ENCODE data around the gene STAG3. TPM values are rescaled to one million over a fixed set of nuclear protein-coding genes. Genes with fewer than 3 reads are reported as not detected.
A peak's percentile ranks its signal among the peaks of the same experiment; 100 is the strongest.
"Not testable (repeated sequence)": the region's sequence is repeated elsewhere in the genome, so short reads cannot be mapped to it uniquely, and the experiment has no call there.

STAG3 gene
- total RNA-seq = 0.90 TPM
- polyA plus RNA-seq = 0.61 TPM

- H3K27ac ChIP-seq (ENCODE audit: low read depth) = no peak within 1 kb of the TSS
- peak within 1 kb of the TSS; percentile 15 for H3K4me3 ChIP-seq (ENCODE audit: low read depth, low read length)
- 2% methylated on average over 78 of the region's 78 CpGs for WGBS
- no peaks in the 10 kb centered on the region for H3K4me1 ChIP-seq (ENCODE audit: insufficient read depth)
- no peaks in the 10 kb centered on the region for H3K36me3 ChIP-seq (ENCODE audit: insufficient read depth)
- peak; percentile 90 for DNase-seq (ENCODE audit: extremely low spot score)
Observed at GRCh38 chr7:100177045-100178001, at the start of gene STAG3, which contains the start of gene GPC2. STAG3 (plus strand) TSS chr7:100177918; CDS start chr7:100180557, 2,639 bp downstream. GPC2 (minus strand) TSS chr7:100177381; CDS start chr7:100177199, 182 bp downstream.

GRCh38 chr7:100128637-100128963 is 49.1 kb upstream of the STAG3 start:
- Histone ChIP-seq H3K4me3 (ENCODE audit: low read depth, low read length) (no peak overlapping the region), H3K4me1 (ENCODE audit: insufficient read depth) (no peaks in the 10 kb centered on the region), H3K36me3 (ENCODE audit: insufficient read depth) (no peaks in the 10 kb centered on the region), H3K27ac (ENCODE audit: low read depth) (no peak overlapping the region)
- DNase-seq (ENCODE audit: extremely low spot score) = no peak
- WGBS = 61% methylated on average over 1 of the region's 1 CpG

GRCh38 chr7:100130220-100130607 is 47.5 kb upstream of the STAG3 start:
- H3K4me1 ChIP-seq (ENCODE audit: insufficient read depth); H3K4me3 ChIP-seq (ENCODE audit: low read depth, low read length); H3K27ac ChIP-seq (ENCODE audit: low read depth); DNase-seq (ENCODE audit: extremely low spot score); H3K36me3 ChIP-seq (ENCODE audit: insufficient read depth): not testable (repeated sequence)
- WGBS = 90% methylated on average over 1 of the region's 1 CpG

- Histone ChIP-seq H3K36me3 (ENCODE audit: insufficient read depth) (no peaks in the 10 kb centered on the region), H3K4me3 (ENCODE audit: low read depth, low read length) (no peak overlapping the region), H3K4me1 (ENCODE audit: insufficient read depth) (no peaks in the 10 kb centered on the region), H3K27ac (ENCODE audit: low read depth) (no peak overlapping the region)
- DNase-seq (ENCODE audit: extremely low spot score) = no peak
- WGBS = 12% methylated on average over 24 of the region's 24 CpGs
Observed at GRCh38 chr7:100130608-100131453, 46.9 kb upstream of the STAG3 start.

GRCh38 chr7:100132126-100132525 is 45.6 kb upstream of the STAG3 start:
- H3K27ac ChIP-seq (ENCODE audit: low read depth) = no peak overlapping the region
- H3K36me3 ChIP-seq (ENCODE audit: insufficient read depth) = no peaks in the 10 kb centered on the region
- no peaks in the 10 kb centered on the region for H3K4me1 ChIP-seq (ENCODE audit: insufficient read depth)
- 61% methylated on average over 7 of the region's 7 CpGs for WGBS
- H3K4me3 ChIP-seq (ENCODE audit: low read depth, low read length) = no peak overlapping the region
- DNase-seq (ENCODE audit: extremely low spot score) = no peak

- 10% methylated on average over 3 of the region's 3 CpGs for WGBS
- no peak for DNase-seq (ENCODE audit: extremely low spot score)
- Histone ChIP-seq H3K4me1 (ENCODE audit: insufficient read depth) (no peaks in the 10 kb centered on the region), H3K4me3 (ENCODE audit: low read depth, low read length) (no peak overlapping the region), H3K36me3 (ENCODE audit: insufficient read depth) (no peaks in the 10 kb centered on the region), H3K27ac (ENCODE audit: low read depth) (no peak overlapping the region)
Observed at GRCh38 chr7:100132697-100133151, 45.0 kb upstream of the STAG3 start.

GRCh38 chr7:100137851-100138760 is 39.6 kb upstream of the STAG3 start:
- H3K36me3 ChIP-seq (ENCODE audit: insufficient read depth) = no peaks in the 10 kb centered on the region
- no peaks in the 10 kb centered on the region for H3K4me1 ChIP-seq (ENCODE audit: insufficient read depth)
- no peak overlapping the region for H3K4me3 ChIP-seq (ENCODE audit: low read depth, low read length)
- DNase-seq (ENCODE audit: extremely low spot score) = no peak
- 83% methylated on average over 13 of the region's 13 CpGs for WGBS
- H3K27ac ChIP-seq (ENCODE audit: low read depth) = no peak overlapping the region

- Histone ChIP-seq H3K4me1 (ENCODE audit: insufficient read depth) (no peaks in the 10 kb centered on the region), H3K27ac (ENCODE audit: low read depth) (no peak overlapping the region), H3K36me3 (ENCODE audit: insufficient read depth) (no peaks in the 10 kb centered on the region), H3K4me3 (ENCODE audit: low read depth, low read length) (no peak overlapping the region)
- no peak for DNase-seq (ENCODE audit: extremely low spot score)
- WGBS = 56% methylated on average over 3 of the region's 3 CpGs
Observed at GRCh38 chr7:100141555-100141949, 36.2 kb upstream of the STAG3 start.

- Histone ChIP-seq H3K27ac (ENCODE audit: low read depth) (no peak overlapping the region), H3K4me3 (ENCODE audit: low read depth, low read length) (no peak overlapping the region), H3K36me3 (ENCODE audit: insufficient read depth) (no peaks in the 10 kb centered on the region), H3K4me1 (ENCODE audit: insufficient read depth) (no peaks in the 10 kb centered on the region)
- DNase-seq (ENCODE audit: extremely low spot score) = no peak
- 94% methylated on average over 3 of the region's 3 CpGs for WGBS
Observed at GRCh38 chr7:100142461-100142860, 35.3 kb upstream of the STAG3 start.

GRCh38 chr7:100146350-100146749 is 31.4 kb upstream of the STAG3 start:
- WGBS = 90% methylated on average over 4 of the region's 4 CpGs

GRCh38 chr7:100147278-100147677 is 30.4 kb upstream of the STAG3 start:
- WGBS = 94% methylated on average over 2 of the region's 2 CpGs
- no peak for DNase-seq (ENCODE audit: extremely low spot score)
- no peaks in the 10 kb centered on the region for H3K4me1 ChIP-seq (ENCODE audit: insufficient read depth)
- no peaks in the 10 kb centered on the region for H3K36me3 ChIP-seq (ENCODE audit: insufficient read depth)
- H3K27ac ChIP-seq (ENCODE audit: low read depth) = no peak overlapping the region
- no peak overlapping the region for H3K4me3 ChIP-seq (ENCODE audit: low read depth, low read length)

More at GRCh38 chr7:100146350-100146749, 31.4 kb upstream of the STAG3 start:
- H3K36me3 ChIP-seq (ENCODE audit: insufficient read depth); H3K4me1 ChIP-seq (ENCODE audit: insufficient read depth); H3K4me3 ChIP-seq (ENCODE audit: low read depth, low read length); DNase-seq (ENCODE audit: extremely low spot score); H3K27ac ChIP-seq (ENCODE audit: low read depth): not testable (repeated sequence)

- Histone ChIP-seq H3K36me3 (ENCODE audit: insufficient read depth) (no peaks in the 10 kb centered on the region), H3K27ac (ENCODE audit: low read depth) (peak overlapping the region; percentile 44), H3K4me1 (ENCODE audit: insufficient read depth) (no peaks in the 10 kb centered on the region), H3K4me3 (ENCODE audit: low read depth, low read length) (peak overlapping the region; percentile 27)
- WGBS = 11% methylated on average over 14 of the region's 14 CpGs
- no peak for DNase-seq (ENCODE audit: extremely low spot score)
Observed at GRCh38 chr7:100148225-100148558, 29.5 kb upstream of the STAG3 start.

All from urinary bladder (tissue), 4 donors.